ENCODE results near the gene MRTFB.

The MRTFB gene

DNA sequence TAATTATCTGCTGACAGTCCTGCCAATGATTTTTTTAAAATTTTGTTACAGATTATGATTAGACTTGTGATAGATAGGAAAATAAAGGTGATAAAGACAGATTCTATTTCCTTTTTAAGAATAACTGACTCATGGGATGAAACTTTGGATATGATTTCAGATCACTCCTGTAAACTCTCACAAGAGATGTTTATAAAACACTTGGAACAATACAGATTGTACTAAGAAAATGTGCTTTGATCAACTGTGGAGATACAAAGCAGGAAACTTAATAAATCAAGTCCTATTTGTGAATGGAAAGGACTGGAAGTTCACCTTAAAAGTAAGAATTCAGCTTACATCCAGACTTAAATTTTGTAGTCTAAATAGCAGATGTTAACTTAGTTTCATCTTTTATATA, 21.4 kb downstream of the MRTFB start:
- no peaks in the 10 kb centered on the region for H3K27me3 ChIP-seq (ENCODE audit: insufficient read depth, low read length)
- H3K36me3 ChIP-seq (ENCODE audit: insufficient read depth, low read length): no peaks in the 10 kb centered on the region
- H3K9ac ChIP-seq (ENCODE audit: low read depth, low read length): no peak overlapping the region
- H3K27ac ChIP-seq (ENCODE audit: low read depth, low read length): no peak overlapping the region
- no peaks in the 10 kb centered on the region for H3K9me3 ChIP-seq (ENCODE audit: insufficient read depth, low read depth, low read length)
- H3K4me1 ChIP-seq (ENCODE audit: insufficient read depth, low read length): peaks cover 44% of the 10 kb centered on the region
- H3K4me3 ChIP-seq (ENCODE audit: low read length): no peak overlapping the region

GRCh38 chr16:14095883-14096551, 24.9 kb downstream of the MRTFB start:
- H3K27ac ChIP-seq (ENCODE audit: low read depth, low read length): no peak overlapping the region
- H3K9me3 ChIP-seq (ENCODE audit: insufficient read depth, low read depth, low read length): no peaks in the 10 kb centered on the region
- no peak overlapping the region for H3K4me3 ChIP-seq (ENCODE audit: low read length)
- no peaks in the 10 kb centered on the region for H3K36me3 ChIP-seq (ENCODE audit: insufficient read depth, low read length)
- H3K9ac ChIP-seq (ENCODE audit: low read depth, low read length): no peak overlapping the region
- H3K27me3 ChIP-seq (ENCODE audit: insufficient read depth, low read length): no peaks in the 10 kb centered on the region
- WGBS: 91% methylated on average over 9 of the region's 9 CpGs
- H3K4me1 ChIP-seq (ENCODE audit: insufficient read depth, low read length): peaks cover 43% of the 10 kb centered on the region

DNA sequence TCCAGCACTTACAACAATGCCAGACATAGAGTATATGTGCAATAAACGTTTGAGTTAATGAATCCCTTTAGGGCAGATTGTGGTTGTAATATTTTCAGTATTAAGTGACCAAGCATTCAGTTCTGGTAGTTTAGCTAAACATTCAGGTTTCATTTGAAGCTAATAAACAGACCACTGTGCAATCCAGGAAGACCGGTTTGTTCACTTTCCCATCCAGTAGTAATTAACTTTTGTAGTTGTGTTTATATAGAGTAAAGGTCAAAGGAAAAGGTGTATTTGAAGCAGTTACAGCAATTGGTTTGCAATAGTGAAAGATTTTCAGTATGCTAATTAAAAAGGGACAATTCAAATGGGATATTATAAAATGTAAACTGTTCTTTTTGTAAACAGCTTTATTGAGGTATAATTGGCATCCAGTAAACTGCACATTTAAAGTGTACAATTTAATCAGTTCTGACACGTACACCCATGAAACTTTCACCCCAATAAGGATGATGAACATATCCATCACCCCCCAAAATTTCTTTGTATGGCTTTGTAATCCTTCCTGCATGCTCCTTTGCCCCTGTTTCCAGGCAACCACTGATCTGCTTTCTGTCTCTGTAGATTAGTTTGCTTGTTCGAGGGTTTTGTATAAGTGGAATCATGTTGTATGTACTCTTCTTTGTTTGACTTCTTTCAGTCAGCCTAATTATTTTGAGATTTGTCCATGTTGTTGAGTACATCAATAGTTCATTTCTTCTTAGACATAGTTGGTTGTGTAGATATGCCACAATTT, 26.3 kb downstream of the MRTFB start:
- Histone ChIP-seq H3K27me3 (ENCODE audit: insufficient read depth, low read length) (no peaks in the 10 kb centered on the region), H3K36me3 (ENCODE audit: insufficient read depth, low read length) (no peaks in the 10 kb centered on the region), H3K9me3 (ENCODE audit: insufficient read depth, low read depth, low read length) (no peaks in the 10 kb centered on the region), H3K4me1 (ENCODE audit: insufficient read depth, low read length) (peaks cover 51% of the 10 kb centered on the region), H3K27ac (ENCODE audit: low read depth, low read length) (no peak overlapping the region), H3K9ac (ENCODE audit: low read depth, low read length) (no peak overlapping the region), H3K4me3 (ENCODE audit: low read length) (no peak overlapping the region)
- 86% methylated on average over 4 of the region's 4 CpGs for WGBS

- WGBS: 85% methylated on average over 2 of the region's 2 CpGs
- Histone ChIP-seq H3K9ac (ENCODE audit: low read depth, low read length) (no peak overlapping the region), H3K9me3 (ENCODE audit: insufficient read depth, low read depth, low read length) (no peaks in the 10 kb centered on the region), H3K27ac (ENCODE audit: low read depth, low read length) (no peak overlapping the region), H3K4me3 (ENCODE audit: low read length) (no peak overlapping the region), H3K36me3 (ENCODE audit: insufficient read depth, low read length) (no peaks in the 10 kb centered on the region), H3K27me3 (ENCODE audit: insufficient read depth, low read length) (no peaks in the 10 kb centered on the region), H3K4me1 (ENCODE audit: insufficient read depth, low read length) (peaks cover 56% of the 10 kb centered on the region)
Measured at GRCh38 chr16:14098081-14098480, 27.0 kb downstream of the MRTFB start.

DNA sequence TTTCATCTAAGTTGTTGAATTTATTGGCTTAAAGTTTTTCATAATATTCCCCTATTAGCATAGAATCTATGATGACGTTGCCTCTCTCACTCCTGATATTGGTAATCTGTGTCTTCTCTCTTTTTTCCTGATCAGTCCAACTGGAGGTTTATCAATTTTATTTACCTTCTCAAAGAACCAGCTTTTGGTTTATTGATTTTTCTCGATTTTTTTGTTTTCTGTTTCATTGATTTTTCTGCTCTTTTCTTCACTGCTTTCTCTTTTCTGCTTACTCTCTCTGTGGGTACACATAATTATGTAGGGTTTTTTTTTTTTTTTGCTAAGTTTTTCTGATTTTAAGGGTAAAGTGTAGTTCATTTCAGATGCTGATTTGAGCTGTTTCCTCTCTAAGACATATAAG, 29.7 kb downstream of the MRTFB start:
- H3K4me1 ChIP-seq (ENCODE audit: insufficient read depth, low read length): peaks cover 34% of the 10 kb centered on the region
- H3K4me3 ChIP-seq (ENCODE audit: low read length): no peak overlapping the region
- H3K27ac ChIP-seq (ENCODE audit: low read depth, low read length): no peak overlapping the region
- H3K9me3 ChIP-seq (ENCODE audit: insufficient read depth, low read depth, low read length): no peaks in the 10 kb centered on the region
- 100% methylated on average over 2 of the region's 2 CpGs for WGBS
- H3K9ac ChIP-seq (ENCODE audit: low read depth, low read length): no peak overlapping the region
- no peaks in the 10 kb centered on the region for H3K36me3 ChIP-seq (ENCODE audit: insufficient read depth, low read length)
- no peaks in the 10 kb centered on the region for H3K27me3 ChIP-seq (ENCODE audit: insufficient read depth, low read length)

- Histone ChIP-seq H3K9me3 (ENCODE audit: insufficient read depth, low read depth, low read length) (no peaks in the 10 kb centered on the region), H3K4me3 (ENCODE audit: low read length) (no peak overlapping the region), H3K4me1 (ENCODE audit: insufficient read depth, low read length) (peaks cover 32% of the 10 kb centered on the region), H3K9ac (ENCODE audit: low read depth, low read length) (no peak overlapping the region), H3K36me3 (ENCODE audit: insufficient read depth, low read length) (no peaks in the 10 kb centered on the region), H3K27ac (ENCODE audit: low read depth, low read length) (no peak overlapping the region), H3K27me3 (ENCODE audit: insufficient read depth, low read length) (no peaks in the 10 kb centered on the region)
Measured at GRCh38 chr16:14101415-14101814, 30.3 kb downstream of the MRTFB start.

GRCh38 chr16:14102925-14103720, 32.0 kb downstream of the MRTFB start:
- no peak overlapping the region for H3K4me3 ChIP-seq (ENCODE audit: low read length)
- H3K4me1 ChIP-seq (ENCODE audit: insufficient read depth, low read length): peaks cover 20% of the 10 kb centered on the region; the same call in 1 of the 2 replicates
- H3K36me3 ChIP-seq (ENCODE audit: insufficient read depth, low read length): no peaks in the 10 kb centered on the region
- H3K27ac ChIP-seq (ENCODE audit: low read depth, low read length): no peak overlapping the region
- H3K9ac ChIP-seq (ENCODE audit: low read depth, low read length): no peak overlapping the region
- H3K27me3 ChIP-seq (ENCODE audit: insufficient read depth, low read length): no peaks in the 10 kb centered on the region
- H3K9me3 ChIP-seq (ENCODE audit: insufficient read depth, low read depth, low read length): no peaks in the 10 kb centered on the region
- 90% methylated on average over 1 of the region's 2 CpGs for WGBS

GRCh38 chr16:14104066-14104465, 32.9 kb downstream of the MRTFB start:
- H3K27me3 ChIP-seq (ENCODE audit: insufficient read depth, low read length): no peaks in the 10 kb centered on the region
- H3K27ac ChIP-seq (ENCODE audit: low read depth, low read length): no peak overlapping the region
- H3K36me3 ChIP-seq (ENCODE audit: insufficient read depth, low read length): no peaks in the 10 kb centered on the region
- no peak overlapping the region for H3K9ac ChIP-seq (ENCODE audit: low read depth, low read length)
- H3K9me3 ChIP-seq (ENCODE audit: insufficient read depth, low read depth, low read length): no peaks in the 10 kb centered on the region
- no peak overlapping the region for H3K4me3 ChIP-seq (ENCODE audit: low read length)
- peaks cover 20% of the 10 kb centered on the region; the same call in 1 of the 2 replicates for H3K4me1 ChIP-seq (ENCODE audit: insufficient read depth, low read length)

DNA sequence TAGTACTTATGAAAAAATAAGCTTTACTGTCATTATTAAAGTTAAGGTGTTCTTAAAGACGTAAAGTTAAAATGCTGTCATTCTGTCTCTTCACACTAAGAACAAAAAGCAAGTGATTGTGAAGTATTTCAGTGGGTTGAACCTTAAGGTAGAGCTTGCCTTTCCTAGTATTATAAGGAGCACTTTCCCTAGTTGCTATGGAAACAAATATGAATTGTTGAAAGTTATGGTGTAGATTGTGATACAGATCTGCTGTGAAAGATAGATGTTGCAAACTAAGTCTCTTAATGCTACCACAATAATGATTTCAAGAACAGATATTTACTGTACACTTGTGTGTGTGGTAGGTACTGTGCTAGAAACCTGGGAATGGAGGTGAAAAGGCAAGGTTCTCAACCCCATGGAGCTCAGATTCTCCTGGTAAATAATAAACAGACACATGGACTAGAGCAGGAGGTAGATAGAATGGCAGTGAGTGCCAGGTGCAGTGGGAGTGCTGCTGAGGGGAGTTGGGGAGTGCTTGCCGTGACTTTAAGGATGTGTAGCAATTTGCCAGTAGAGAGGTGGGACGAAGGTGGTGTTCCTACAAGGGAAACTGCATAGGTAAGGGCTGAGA, 34.7 kb downstream of the MRTFB start:
- no peak overlapping the region for H3K4me3 ChIP-seq (ENCODE audit: low read length)
- no peaks in the 10 kb centered on the region for H3K27me3 ChIP-seq (ENCODE audit: insufficient read depth, low read length)
- no peak overlapping the region for H3K27ac ChIP-seq (ENCODE audit: low read depth, low read length)
- no peaks in the 10 kb centered on the region for H3K36me3 ChIP-seq (ENCODE audit: insufficient read depth, low read length)
- H3K9ac ChIP-seq (ENCODE audit: low read depth, low read length): no peak overlapping the region
- peaks cover 29% of the 10 kb centered on the region for H3K4me1 ChIP-seq (ENCODE audit: insufficient read depth, low read length)
- H3K9me3 ChIP-seq (ENCODE audit: insufficient read depth, low read depth, low read length): no peaks in the 10 kb centered on the region
- WGBS: 91% methylated on average over 3 of the region's 3 CpGs

DNA sequence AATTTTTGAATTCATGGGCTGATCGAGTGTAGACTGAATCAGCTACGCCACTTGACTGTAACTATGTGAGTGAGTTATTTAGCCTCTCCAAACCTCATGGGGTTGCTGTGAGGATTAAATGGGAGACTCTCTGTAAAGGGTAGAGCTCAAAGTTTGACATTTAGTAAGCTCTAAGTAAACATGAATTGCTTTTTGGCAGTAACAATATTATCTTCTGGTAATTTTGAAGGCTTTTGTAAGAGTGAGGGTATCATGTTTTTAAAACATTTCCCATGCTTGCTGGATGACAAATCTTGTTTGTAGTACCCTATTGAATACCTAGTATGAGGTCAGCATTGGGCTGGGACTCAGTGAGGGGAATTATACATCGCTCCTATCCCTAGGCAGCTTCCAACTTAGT, 35.3 kb downstream of the MRTFB start:
- peaks cover 31% of the 10 kb centered on the region for H3K4me1 ChIP-seq (ENCODE audit: insufficient read depth, low read length)
- 92% methylated on average over 3 of the region's 3 CpGs for WGBS
- no peak overlapping the region for H3K4me3 ChIP-seq (ENCODE audit: low read length)
- no peaks in the 10 kb centered on the region for H3K27me3 ChIP-seq (ENCODE audit: insufficient read depth, low read length)
- H3K9ac ChIP-seq (ENCODE audit: low read depth, low read length): no peak overlapping the region
- H3K27ac ChIP-seq (ENCODE audit: low read depth, low read length): no peak overlapping the region
- H3K9me3 ChIP-seq (ENCODE audit: insufficient read depth, low read depth, low read length): no peaks in the 10 kb centered on the region
- no peaks in the 10 kb centered on the region for H3K36me3 ChIP-seq (ENCODE audit: insufficient read depth, low read length)

DNA sequence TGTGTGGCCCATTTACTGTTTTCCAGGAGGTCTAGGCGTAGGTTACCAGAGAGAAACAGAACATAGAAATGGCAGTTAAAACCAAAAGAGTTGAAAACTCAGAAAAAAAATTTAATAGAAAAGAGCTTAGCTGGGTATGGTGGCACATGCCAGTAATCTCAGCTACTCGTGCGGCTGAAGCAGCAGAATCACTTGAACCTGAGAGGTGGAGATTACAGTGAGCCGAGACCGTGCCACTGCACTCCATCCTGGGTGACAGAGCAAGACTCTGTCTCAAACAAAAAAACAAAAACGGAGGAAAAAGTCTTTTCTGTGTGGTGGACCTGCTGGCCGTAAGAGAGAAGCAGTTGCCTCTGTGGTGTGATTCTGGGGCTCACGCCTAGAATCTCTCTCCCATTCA, 35.8 kb downstream of the MRTFB start:
- H3K27me3 ChIP-seq (ENCODE audit: insufficient read depth, low read length): no peaks in the 10 kb centered on the region
- no peaks in the 10 kb centered on the region for H3K9me3 ChIP-seq (ENCODE audit: insufficient read depth, low read depth, low read length)
- no peak overlapping the region for H3K9ac ChIP-seq (ENCODE audit: low read depth, low read length)
- no peak overlapping the region for H3K4me3 ChIP-seq (ENCODE audit: low read length)
- H3K4me1 ChIP-seq (ENCODE audit: insufficient read depth, low read length): peaks cover 28% of the 10 kb centered on the region
- 93% methylated on average over 8 of the region's 8 CpGs for WGBS
- no peak overlapping the region for H3K27ac ChIP-seq (ENCODE audit: low read depth, low read length)
- no peaks in the 10 kb centered on the region for H3K36me3 ChIP-seq (ENCODE audit: insufficient read depth, low read length)

Measured in HUES64 (cell line).